H1 (cell line): Measurements from ENCODE around the gene MYH9. TPM values are rescaled to one million over a fixed set of nuclear protein-coding genes. Genes with fewer than 3 reads are reported as not detected.

ENCODE experiments used
- CTCF ChIA-PET: fragments of 300-600 bp; sonication (Branson Sonifier 250); formaldehyde crosslinking; loops from one replicate; lab custom pipeline; 2021; ENCODE audit not compliant: partially characterized antibody; lab: Charles Lee
- POLR2A ChIA-PET: fragments of 300-600 bp; sonication (Branson Sonifier 250); formaldehyde crosslinking; loops from one replicate; lab custom pipeline; 2021; ENCODE audit warnings: inconsistent platforms; ENCODE audit not compliant: partially characterized antibody; lab: Charles Lee
- DNase-seq, 2 experiments: peaks; one replicate each; pipeline versions ENCODE4 v3.0.0 to v3.0.0-alpha.2; 2010 to 2022; ENCODE audit warnings: low spot score in 2 of 2, low read depth in 1 of 2, mixed read lengths in 1 of 2
- FAIRE-seq: peaks from 2 replicates; lab custom pipeline; 2011; peaks lifted over from hg19 to GRCh38; lab: Jason Lieb, UNC
- H2AFZ ChIP-seq: 2 replicates; pipeline ENCODE4 v1.8.1; 2012; ENCODE audit warnings: low read length, inconsistent platforms
- H2AK5ac ChIP-seq: 2 replicates; pipeline ENCODE4 v1.6.1; 2013; ENCODE audit warnings: low read depth, low read length
- H2BK120ac ChIP-seq: replicated peaks from 2 replicates; pipeline ENCODE3; 2013; ENCODE audit warnings: low read depth, low read length, inconsistent platforms
- H2BK12ac ChIP-seq: 2 replicates; pipeline ENCODE4 v1.6.1; 2013; ENCODE audit warnings: low read depth, low read length
- H2BK15ac ChIP-seq: 2 replicates; pipeline ENCODE4 v1.6.1; 2013; ENCODE audit warnings: low read length
- H2BK20ac ChIP-seq: 2 replicates; pipeline ENCODE4 v1.6.1; 2013; ENCODE audit warnings: low read length
- H2BK5ac ChIP-seq: 2 replicates; pipeline ENCODE4 v1.6.1; 2013; ENCODE audit warnings: low read depth, low read length
- H3K14ac ChIP-seq: 2 replicates; pipeline ENCODE4 v1.6.1; 2013; ENCODE audit warnings: inconsistent platforms; ENCODE audit not compliant: insufficient read length
- H3K18ac ChIP-seq: 2 replicates; pipeline ENCODE4 v1.6.1; 2013; ENCODE audit warnings: low read length; ENCODE audit errors: extremely low read depth
- H3K23ac ChIP-seq: 2 replicates; pipeline ENCODE4 v1.6.1; 2013; ENCODE audit warnings: inconsistent platforms; ENCODE audit not compliant: insufficient read length
- H3K23me2 ChIP-seq: 2 replicates; pipeline ENCODE4 v1.6.1; 2013; ENCODE audit warnings: low read depth, low read length
- H3K27ac ChIP-seq: 2 replicates; pipeline ENCODE4 v1.6.1; 2011; ENCODE audit warnings: low read depth, low read length, inconsistent platforms
- H3K27me3 ChIP-seq, 4 experiments: replicated peaks in 1 of 4; 1 replicate in 1 of 4; 2 replicates in 3 of 4; pipeline versions ENCODE4 v1.6.1 to v1.8.1; 2011 to 2013; ENCODE audit warnings: low read length in 3 of 4, mild to moderate bottlenecking in 3 of 4, inconsistent platforms in 2 of 4, mixed read lengths in 2 of 4, moderate library complexity in 1 of 4; ENCODE audit not compliant: control insufficient read depth in 3 of 4, insufficient read depth in 3 of 4; ENCODE audit errors: extremely low read depth in 1 of 4
- H3K36me3 ChIP-seq, 4 experiments: 2 replicates each; pipeline versions ENCODE4 v1.6.1 to v1.8.1; 2011 to 2013; ENCODE audit warnings: mild to moderate bottlenecking in 4 of 4, low read length in 3 of 4, moderate library complexity in 2 of 4, control low read depth in 1 of 4, inconsistent platforms in 1 of 4; ENCODE audit not compliant: insufficient read depth in 4 of 4, control insufficient read depth in 2 of 4
- H3K4ac ChIP-seq: replicated peaks from 2 replicates; pipeline ENCODE3; 2013; ENCODE audit warnings: low read length, low read depth, mixed read lengths, inconsistent platforms; ENCODE audit not compliant: insufficient read length
- H3K4me1 ChIP-seq, 4 experiments: replicated peaks in 1 of 4; 1 replicate in 1 of 4; 2 replicates in 3 of 4; pipeline versions ENCODE4 v1.6.1 to v1.8.1; 2011 to 2013; ENCODE audit warnings: low read length in 3 of 4, inconsistent platforms in 2 of 4, mixed read lengths in 1 of 4; ENCODE audit not compliant: insufficient read depth in 4 of 4, control insufficient read depth in 3 of 4
- H3K4me2 ChIP-seq, 2 experiments: 2 replicates each; pipeline versions ENCODE4 v1.6.1 to v1.8.1; 2011 to 2013; ENCODE audit warnings: low read depth in 2 of 2, low read length in 2 of 2, control low read depth in 1 of 2, inconsistent platforms in 1 of 2, mild to moderate bottlenecking in 1 of 2; ENCODE audit not compliant: insufficient read depth in 1 of 2
- H3K4me3 ChIP-seq, 4 experiments: fragments of 200-600, 300-600 bp in 1 of 4; sonication (generic), shearing (Covaris generic), sonication (Bioruptor Twin) in 1 of 4; 2 replicates each; pipeline versions ENCODE4 v1.5.1 to v1.8.1; 2011 to 2016; ENCODE audit warnings: low read length in 4 of 4, low read depth in 3 of 4, control low read depth in 2 of 4, inconsistent platforms in 2 of 4, mild to moderate bottlenecking in 2 of 4, mixed read lengths in 1 of 4, moderate library complexity in 1 of 4; ENCODE audit not compliant: insufficient read depth in 2 of 4; ENCODE audit errors: extremely low read depth in 1 of 4
- H3K56ac ChIP-seq: replicated peaks from 2 replicates; pipeline ENCODE3; 2013; ENCODE audit warnings: low read depth, mild to moderate bottlenecking, mixed read lengths, low read length, inconsistent platforms; ENCODE audit not compliant: insufficient read length
- H3K79me1 ChIP-seq: 2 replicates; pipeline ENCODE4 v1.6.1; 2013; ENCODE audit warnings: low read depth, low read length, control low read depth
- H3K79me2 ChIP-seq, 2 experiments: 2 replicates each; pipeline versions ENCODE4 v1.6.1 to v1.8.1; 2012 to 2013; ENCODE audit warnings: low read length in 2 of 2, mild to moderate bottlenecking in 2 of 2, inconsistent platforms in 1 of 2; ENCODE audit not compliant: insufficient read depth in 2 of 2, control insufficient read depth in 1 of 2
- H3K9ac ChIP-seq, 4 experiments: replicated peaks in 1 of 4; 1 replicate in 1 of 4; 2 replicates in 3 of 4; pipeline versions ENCODE4 v1.6.1 to v1.8.1; 2011 to 2013; ENCODE audit warnings: low read depth in 3 of 4, low read length in 3 of 4, control low read depth in 2 of 4, mild to moderate bottlenecking in 2 of 4, moderate library complexity in 2 of 4, inconsistent platforms in 1 of 4; ENCODE audit errors: extremely low read depth in 1 of 4
- H3K9me3 ChIP-seq, 2 experiments: 2 replicates each; pipeline versions ENCODE4 v1.6.1 to v1.8.1; 2012 to 2013; ENCODE audit warnings: mild to moderate bottlenecking in 2 of 2, moderate library complexity in 2 of 2, control low read depth in 1 of 2, inconsistent platforms in 1 of 2, low read depth in 1 of 2, low read length in 1 of 2, mixed read lengths in 1 of 2; ENCODE audit not compliant: insufficient read depth in 2 of 2
- H4K20me1 ChIP-seq, 2 experiments: replicated peaks in 1 of 2; 2 replicates each; pipeline versions ENCODE3 to v1.8.1; 2011 to 2013; ENCODE audit warnings: inconsistent platforms in 2 of 2, low read length in 2 of 2, mild to moderate bottlenecking in 1 of 2; ENCODE audit not compliant: insufficient read depth in 2 of 2, control insufficient read depth in 1 of 2
- H4K5ac ChIP-seq: 2 replicates; pipeline ENCODE4 v1.6.1; 2013; ENCODE audit warnings: low read length, low read depth, mixed read lengths, inconsistent platforms; ENCODE audit not compliant: insufficient read length
- H4K8ac ChIP-seq: 2 replicates; pipeline ENCODE4 v1.8.0; 2013; ENCODE audit warnings: mild to moderate bottlenecking, moderate library complexity, low read length, inconsistent platforms; ENCODE audit not compliant: insufficient read depth; ENCODE audit errors: extremely low read depth
- H4K91ac ChIP-seq: replicated peaks from 2 replicates; pipeline ENCODE3; 2013; ENCODE audit warnings: low read length, mixed read lengths, inconsistent platforms; ENCODE audit not compliant: insufficient read length
- CEBPB ChIP-seq: IDR thresholded peaks from 2 replicates; pipeline ENCODE4 v1.6.1; 2012; ENCODE audit warnings: low read depth, low read length
- CHD2 ChIP-seq: IDR thresholded peaks from 2 replicates; pipeline ENCODE4 v1.6.1; 2012; ENCODE audit warnings: low read length, improper control_type of control experiment
- EZH2 ChIP-seq: fragments of 200-600 bp; sonication (generic); IDR thresholded peaks from 2 replicates; pipeline ENCODE4 v1.7.1; 2012; ENCODE audit warnings: low read depth, mild to moderate bottlenecking, moderate library complexity, low read length, inconsistent platforms; ENCODE audit not compliant: severe bottlenecking
- FOSL1 ChIP-seq: IDR thresholded peaks from 2 replicates; pipeline ENCODE4 v1.6.1; 2011; ENCODE audit warnings: mild to moderate bottlenecking, low read depth, low read length, moderate library complexity; ENCODE audit not compliant: insufficient read depth
- GABPA ChIP-seq: IDR thresholded peaks from 2 replicates; pipeline ENCODE4 v1.6.1; 2011; ENCODE audit warnings: mild to moderate bottlenecking, low read length, moderate library complexity, borderline replicate concordance; ENCODE audit not compliant: insufficient read depth
- HDAC2 ChIP-seq, 2 experiments: fragments of 300-600 bp in 1 of 2; sonication (generic) in 1 of 2; IDR thresholded peaks; 2 replicates each; pipeline ENCODE4 v1.6.1; 2011 to 2012; ENCODE audit warnings: low read depth in 2 of 2, low read length in 2 of 2, mild to moderate bottlenecking in 2 of 2, moderate library complexity in 2 of 2, borderline replicate concordance in 1 of 2, inconsistent platforms in 1 of 2
- MAFK ChIP-seq: IDR thresholded peaks from 2 replicates; pipeline ENCODE4 v1.6.1; 2012; ENCODE audit warnings: low read depth, mild to moderate bottlenecking, improper control_type of control experiment, low read length
- NANOG ChIP-seq: IDR thresholded peaks from 2 replicates; pipeline ENCODE4 v1.6.1; 2011; ENCODE audit warnings: low read length, low read depth, mild to moderate bottlenecking, inconsistent platforms; ENCODE audit not compliant: insufficient read depth, poor library complexity, severe bottlenecking
- NRF1 ChIP-seq: IDR thresholded peaks from 2 replicates; pipeline ENCODE4 v1.6.1; 2011; ENCODE audit warnings: mild to moderate bottlenecking, low read depth, low read length, improper control_type of control experiment
- POU5F1 ChIP-seq: IDR thresholded peaks from 2 replicates; pipeline ENCODE4 v1.6.1; 2011; ENCODE audit warnings: low read depth, mild to moderate bottlenecking, low read length, moderate library complexity
- RBBP5 ChIP-seq: IDR thresholded peaks from 2 replicates; pipeline ENCODE4 v1.7.1; 2012; ENCODE audit warnings: low read depth, mild to moderate bottlenecking, inconsistent platforms, low read length, moderate library complexity, borderline replicate concordance
- SP1 ChIP-seq: IDR thresholded peaks from 2 replicates; pipeline ENCODE4 v1.6.1; 2011; ENCODE audit warnings: low read depth, low read length
- SRF ChIP-seq: IDR thresholded peaks from 2 replicates; pipeline ENCODE4 v1.6.1; 2011; ENCODE audit warnings: mild to moderate bottlenecking, low read depth, low read length, moderate library complexity
- TEAD4 ChIP-seq: IDR thresholded peaks from 2 replicates; pipeline ENCODE4 v1.6.1; 2012; ENCODE audit warnings: low read depth, low read length, inconsistent platforms, mixed read lengths
- WGBS, 2 experiments: shearing (Covaris generic) in 1 of 2; methylation state at CpG; one replicate each; pipeline versions ENCODE4 v1.1.6 to v1.1.7; 2013 to 2015; ENCODE audit warnings: low lambda C conversion rate in 2 of 2, mixed read lengths in 2 of 2, inconsistent platforms in 1 of 2, low coverage in 1 of 2, missing lambda C conversion rate in 1 of 2; ENCODE audit not compliant: insufficient replicate concordance in 2 of 2, insufficient coverage in 1 of 2, insufficient read length in 1 of 2; ENCODE audit errors: extremely low coverage in 1 of 2, missing lambda C conversion rate in 1 of 2; 5-methylcytosine and 5-hydroxymethylcytosine counted together
- polyA plus RNA-seq, 7 experiments: library from polyadenylated mRNA; depleted of rRNA in 3 of 7; stranded (reverse) in 5 of 7; unstranded in 2 of 7; fragments of >200 nt in 5 of 7; fragments of 200-250 nt in 2 of 7; gene quantifications; 1 replicate in 5 of 7; 2 replicates in 1 of 7; 4 replicates in 1 of 7; pipeline versions ENCODE4 v1.2.1 to v1.2.3, GENCODE V29; 2011 to 2013; ENCODE audit warnings: missing spikeins in 2 of 7, mixed read lengths in 2 of 7
- total RNA-seq: library from RNA; stranded (reverse); fragmentation: NEBNext Ultra II Directional; extraction: Animal tissue kit (Norgen Biotek cat#: 25700); gene quantifications from 2 replicates; pipeline ENCODE4 v1.2.1, GENCODE V29; 2021

Gene MYH9
- total and polyA plus RNA-seq, 2 of the 8 experiments (the other 6 are each of a cell fraction or from before 2014, with no cell fraction given) = 24.9 to 322 TPM

GRCh38 chr22:36406721-36407120, 19.0 kb upstream of the MYH9 start:
- H2BK12ac ChIP-seq = no peak overlapping the region
- TF ChIP-seq TEAD4 (no peak), SRF (no peak), CEBPB (no peak), GABPA (no peak), NRF1 (no peak), RBBP5 (no peak), EZH2 (no peak), SP1 (no peak), HDAC2 (IDR thresholded peaks at IDR 0.05; ENCODE audit: borderline replicate concordance in 1 of 2, low read depth in 2 of 2, low read length in 2 of 2) (no peak), FOSL1 (no peak), POU5F1 (no peak), NANOG (no peak), MAFK (no peak), CHD2 (no peak)
- no peaks in the 10 kb centered on the region for H3K36me3 ChIP-seq
- POLR2A ChIA-PET = interaction anchor here (1.8 to 4.4 kb wide), 2 partner anchors 8 to 12 kb away, joined by 4 to 19 read pairs; no protein-coding TSS in a partner anchor
- no peak overlapping the region for H3K4me3 ChIP-seq
- no peaks in the 10 kb centered on the region for H3K79me2 ChIP-seq
- no peak overlapping the region for H4K8ac ChIP-seq
- H2BK120ac ChIP-seq = no peak overlapping the region
- H2AFZ ChIP-seq = no peak overlapping the region
- no peak for DNase-seq
- no peaks in the 10 kb centered on the region for H3K27me3 ChIP-seq
- no peak overlapping the region for H4K91ac ChIP-seq
- no peak overlapping the region for H3K4ac ChIP-seq
- H3K4me2 ChIP-seq = no peak overlapping the region
- peaks cover 3% of the 10 kb centered on the region; the same call in 1 of the 2 replicates for H3K23me2 ChIP-seq
- CTCF ChIA-PET = no interaction called here
- H3K9ac ChIP-seq = no peak overlapping the region
- H3K23ac ChIP-seq = no peak overlapping the region
- no peak overlapping the region for H4K5ac ChIP-seq
- no peaks in the 10 kb centered on the region for H4K20me1 ChIP-seq
- H2BK20ac ChIP-seq = no peak overlapping the region
- H2BK5ac ChIP-seq = no peak overlapping the region
- no peak overlapping the region for H2BK15ac ChIP-seq
- no peak overlapping the region for H3K56ac ChIP-seq
- H3K79me1 ChIP-seq = no peaks in the 10 kb centered on the region
- 95% methylated on average over 6 of the region's 6 CpGs; no CpG with 5 or more reads in 1 of the 2 experiments for WGBS, 2 experiments
- H3K14ac ChIP-seq = no peak overlapping the region
- H3K9me3 ChIP-seq = no peaks in the 10 kb centered on the region
- no peak overlapping the region for H3K27ac ChIP-seq
- no peak overlapping the region for H2AK5ac ChIP-seq
- H3K18ac ChIP-seq = no peak overlapping the region
- FAIRE-seq = no peak
- peaks cover 0 to 9% (median 7%) of the 10 kb centered on the region in 4 experiments; a peak in 5 of 7 replicates for H3K4me1 ChIP-seq
